ENCODE data around the gene MYRF. TPM values are rescaled to one million over a fixed set of nuclear protein-coding genes. Genes with fewer than 3 reads are reported as not detected.

MYRF gene
- polyA plus RNA-seq, 1 donor (not counting 4 experiments of a cell fraction or from before 2014, with no cell fraction given) = 0.14 TPM

DNA sequence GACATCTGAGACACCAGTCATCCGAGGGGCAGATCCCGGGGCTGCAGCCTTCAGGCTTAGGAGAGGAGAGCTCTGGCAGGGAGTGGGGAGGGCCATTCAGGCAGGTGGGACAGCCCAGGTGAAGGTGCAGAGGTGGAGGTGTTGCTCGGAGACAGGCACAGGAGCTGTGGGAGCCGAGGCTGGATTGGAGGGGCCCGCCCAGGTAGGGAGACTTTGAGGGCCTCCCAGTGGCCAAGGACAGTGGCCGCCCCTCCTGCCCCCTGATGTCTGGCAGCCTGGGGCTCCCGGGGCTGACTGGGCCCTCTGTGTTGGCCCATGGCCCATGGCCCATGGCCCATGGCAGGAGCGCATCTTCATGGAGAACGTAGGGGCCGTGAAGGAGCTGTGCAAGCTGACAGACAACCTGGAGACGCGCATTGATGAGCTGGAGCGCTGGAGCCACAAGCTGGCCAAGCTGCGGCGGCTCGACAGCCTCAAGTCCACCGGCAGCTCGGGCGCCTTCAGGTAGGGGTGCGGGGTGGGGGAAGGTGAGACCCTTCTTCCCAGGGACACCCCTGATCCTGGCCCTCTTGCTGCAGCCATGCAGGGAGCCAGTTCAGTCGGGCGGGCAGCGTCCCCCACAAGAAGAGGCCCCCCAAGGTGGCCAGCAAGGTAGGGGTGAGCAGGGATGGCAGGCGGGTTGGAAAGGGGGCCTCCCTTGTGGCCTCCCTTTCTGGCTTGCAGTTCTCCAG is 26.6 kb downstream of the MYRF start:
- Histone ChIP-seq H3K27ac (ENCODE audit: control insufficient read depth, insufficient read depth, low read length) (no peak overlapping the region), H3K4me2 (ENCODE audit: control insufficient read depth, extremely low read depth, insufficient read depth, low read depth, low read length) (no peak overlapping the region), H3K79me2 (ENCODE audit: control insufficient read depth, insufficient read depth, low read length) (no peaks in the 10 kb centered on the region), H3K9ac (ENCODE audit: control insufficient read depth, extremely low read depth, insufficient read depth, low read length) (no peak overlapping the region), H3K4me1 (ENCODE audit: control insufficient read depth, extremely low read depth, insufficient read depth, low read length) (peaks cover 11% of the 10 kb centered on the region), H4K20me1 (ENCODE audit: control insufficient read depth, extremely low read depth, insufficient read depth, low read length) (no peaks in the 10 kb centered on the region), H2AFZ (ENCODE audit: control insufficient read depth, low read length) (no peak overlapping the region), H3K36me3 (ENCODE audit: control insufficient read depth in 2 of 2, extremely low read depth in 1 of 2, insufficient read depth in 2 of 2, low read length in 2 of 2) (no peaks in the 10 kb centered on the region), H3K27me3 (ENCODE audit: control insufficient read depth, extremely low read depth, insufficient read depth, low read length) (peaks cover 11% of the 10 kb centered on the region), H3K9me1 (ENCODE audit: control insufficient read depth, extremely low read depth, insufficient read depth, low read length) (no peaks in the 10 kb centered on the region), H3K4me3 (ENCODE audit: control insufficient read depth in 2 of 3, extremely low read depth in 1 of 3, insufficient read depth in 2 of 3, low read depth in 1 of 3, low read length in 3 of 3) (no peak overlapping the region), H3K9me3 (ENCODE audit: control insufficient read depth, low read depth, low read length) (no peaks in the 10 kb centered on the region)
- DNase-seq (ENCODE audit: low read depth, low spot score) (no peak), FAIRE-seq (no peak)
- dilution Hi-C loops (cut with MboI; ENCODE audit: extremely low pct_ligation_motif_present, low sequenced_read_pairs) = no loop called here
- no peak for TF ChIP-seq EZH2 (IDR thresholded peaks at IDR 0.05; ENCODE audit: low read length)

DNA sequence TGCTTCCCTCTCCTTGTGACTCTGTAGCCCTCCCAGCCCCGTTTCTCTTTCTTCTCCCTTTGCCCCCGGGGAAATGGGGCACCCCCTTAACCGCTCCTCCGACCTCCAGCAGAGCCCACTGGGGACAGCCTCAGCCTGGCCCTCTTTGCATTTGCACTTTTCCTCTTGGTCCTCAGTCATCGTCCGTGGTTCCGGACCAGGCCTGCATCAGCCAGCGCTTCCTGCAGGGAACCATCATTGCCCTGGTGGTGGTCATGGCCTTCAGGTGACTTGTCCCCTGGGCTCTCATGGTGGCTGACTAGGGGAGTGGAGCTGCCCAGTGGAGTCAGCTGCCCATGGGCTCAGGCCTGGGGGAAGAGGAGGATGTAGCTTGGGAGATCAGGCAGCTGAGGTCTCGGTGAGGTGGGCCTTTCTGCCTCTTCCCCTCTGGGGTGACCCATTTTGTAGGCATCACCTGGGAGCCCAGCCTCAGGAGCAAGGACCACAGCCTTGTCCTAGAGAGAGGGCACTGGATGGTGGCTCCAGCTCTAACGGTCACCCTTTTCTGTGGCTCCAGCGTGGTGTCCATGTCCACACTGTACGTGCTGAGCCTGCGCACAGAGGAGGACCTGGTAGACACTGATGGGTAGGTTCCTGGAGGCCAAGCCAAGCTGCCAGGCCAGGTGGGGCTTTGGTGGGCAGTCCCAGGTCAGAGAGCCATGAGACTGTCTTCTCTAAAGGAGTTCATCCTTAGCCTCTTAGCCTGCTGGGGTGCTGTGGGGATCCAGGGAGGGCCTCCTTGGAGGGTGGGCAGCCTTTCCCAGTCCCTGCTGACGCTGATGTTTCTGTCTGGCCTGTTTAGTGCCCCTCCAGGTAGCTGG is 27.5 kb downstream of the MYRF start:
- no peak overlapping the region for H3K4me2 ChIP-seq (ENCODE audit: control insufficient read depth, extremely low read depth, insufficient read depth, low read depth, low read length)
- H3K9ac ChIP-seq (ENCODE audit: control insufficient read depth, extremely low read depth, insufficient read depth, low read length) = no peak overlapping the region
- H3K9me3 ChIP-seq (ENCODE audit: control insufficient read depth, low read depth, low read length) = no peaks in the 10 kb centered on the region
- dilution Hi-C loops (cut with MboI; ENCODE audit: extremely low pct_ligation_motif_present, low sequenced_read_pairs) = no loop called here
- no peak overlapping the region for H2AFZ ChIP-seq (ENCODE audit: control insufficient read depth, low read length)
- DNase-seq (ENCODE audit: low read depth, low spot score) (no peak), FAIRE-seq (no peak)
- peaks cover 0 to 1% of the 10 kb centered on the region in 2 experiments for H3K36me3 ChIP-seq (ENCODE audit: control insufficient read depth in 2 of 2, extremely low read depth in 1 of 2, insufficient read depth in 2 of 2, low read length in 2 of 2)
- peaks cover 11% of the 10 kb centered on the region for H3K27me3 ChIP-seq (ENCODE audit: control insufficient read depth, extremely low read depth, insufficient read depth, low read length)
- H3K79me2 ChIP-seq (ENCODE audit: control insufficient read depth, insufficient read depth, low read length) = no peaks in the 10 kb centered on the region
- no peaks in the 10 kb centered on the region for H3K9me1 ChIP-seq (ENCODE audit: control insufficient read depth, extremely low read depth, insufficient read depth, low read length)
- TF ChIP-seq, protein P1, sequence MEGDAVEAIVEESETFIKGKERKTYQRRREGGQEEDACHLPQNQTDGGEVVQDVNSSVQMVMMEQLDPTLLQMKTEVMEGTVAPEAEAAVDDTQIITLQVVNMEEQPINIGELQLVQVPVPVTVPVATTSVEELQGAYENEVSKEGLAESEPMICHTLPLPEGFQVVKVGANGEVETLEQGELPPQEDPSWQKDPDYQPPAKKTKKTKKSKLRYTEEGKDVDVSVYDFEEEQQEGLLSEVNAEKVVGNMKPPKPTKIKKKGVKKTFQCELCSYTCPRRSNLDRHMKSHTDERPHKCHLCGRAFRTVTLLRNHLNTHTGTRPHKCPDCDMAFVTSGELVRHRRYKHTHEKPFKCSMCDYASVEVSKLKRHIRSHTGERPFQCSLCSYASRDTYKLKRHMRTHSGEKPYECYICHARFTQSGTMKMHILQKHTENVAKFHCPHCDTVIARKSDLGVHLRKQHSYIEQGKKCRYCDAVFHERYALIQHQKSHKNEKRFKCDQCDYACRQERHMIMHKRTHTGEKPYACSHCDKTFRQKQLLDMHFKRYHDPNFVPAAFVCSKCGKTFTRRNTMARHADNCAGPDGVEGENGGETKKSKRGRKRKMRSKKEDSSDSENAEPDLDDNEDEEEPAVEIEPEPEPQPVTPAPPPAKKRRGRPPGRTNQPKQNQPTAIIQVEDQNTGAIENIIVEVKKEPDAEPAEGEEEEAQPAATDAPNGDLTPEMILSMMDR (optimal IDR thresholded peaks at IDR 0.05 in 1 of 3, IDR thresholded peaks at IDR 0.05 in 1 of 3, conservative IDR thresholded peaks at IDR 0.05 in 1 of 3; ENCODE audit: extremely low read depth in 1 of 3, insufficient read depth in 2 of 3, low read length in 3 of 3) = no peak
- TF ChIP-seq EZH2 (IDR thresholded peaks at IDR 0.05; ENCODE audit: low read length) = no peak
- H3K4me3 ChIP-seq (ENCODE audit: control insufficient read depth in 2 of 3, extremely low read depth in 1 of 3, insufficient read depth in 2 of 3, low read depth in 1 of 3, low read length in 3 of 3) = no peak overlapping the region
- H3K4me1 ChIP-seq (ENCODE audit: control insufficient read depth, extremely low read depth, insufficient read depth, low read length) = peaks cover 11% of the 10 kb centered on the region
- no peaks in the 10 kb centered on the region for H4K20me1 ChIP-seq (ENCODE audit: control insufficient read depth, extremely low read depth, insufficient read depth, low read length)
- no peak overlapping the region for H3K27ac ChIP-seq (ENCODE audit: control insufficient read depth, insufficient read depth, low read length)

Data from keratinocyte (primary cell).